Endodermal cell (in vitro differentiated cells): ENCODE results near the gene XYLT1. TPM values are rescaled to one million over a fixed set of nuclear protein-coding genes. Genes with fewer than 3 reads are reported as not detected.
A peak's percentile ranks its signal among the peaks of the same experiment; 100 is the strongest.

Experiments
- DNase-seq: peaks from one replicate; pipeline ENCODE4 v3.0.0-alpha.2; 2017
- H3K27ac ChIP-seq: 2 replicates; pipeline ENCODE4 v1.5.1; 2013; ENCODE audit warnings: mild to moderate bottlenecking, low read depth, low read length, moderate library complexity
- H3K27me3 ChIP-seq: 2 replicates; pipeline ENCODE4 v1.6.1; 2013; ENCODE audit warnings: mild to moderate bottlenecking, low read length, moderate library complexity; ENCODE audit not compliant: insufficient read depth, control insufficient read depth, poor library complexity, severe bottlenecking
- H3K36me3 ChIP-seq: 2 replicates; pipeline ENCODE4 v1.7.0; 2013; ENCODE audit warnings: mild to moderate bottlenecking, low read length, moderate library complexity; ENCODE audit not compliant: control insufficient read depth, insufficient read depth
- H3K4me1 ChIP-seq: one replicate; pipeline ENCODE4 v1.7.0; 2013; ENCODE audit warnings: low read length; ENCODE audit not compliant: control insufficient read depth, insufficient read depth
- H3K4me3 ChIP-seq: 2 replicates; pipeline ENCODE4 v1.5.1; 2013; ENCODE audit warnings: mild to moderate bottlenecking, low read length, moderate library complexity
- H3K9ac ChIP-seq: 2 replicates; pipeline ENCODE4 v1.6.1; 2013; ENCODE audit warnings: mild to moderate bottlenecking, low read length, moderate library complexity; ENCODE audit not compliant: poor library complexity, severe bottlenecking; ENCODE audit errors: extremely low read depth
- H3K9me3 ChIP-seq: 2 replicates; pipeline ENCODE4 v1.6.1; 2013; ENCODE audit warnings: mild to moderate bottlenecking, low read length, moderate library complexity; ENCODE audit not compliant: control insufficient read depth
- H3K27ac Mint-ChIP-seq: 2 replicates; pipeline ENCODE4 v1.8.0; 2020; ENCODE audit warnings: mixed read lengths
- H3K27me3 Mint-ChIP-seq: 2 replicates; pipeline ENCODE4 v1.8.0; 2021; ENCODE audit warnings: mild to moderate bottlenecking, mixed read lengths; ENCODE audit not compliant: insufficient read depth
- H3K36me3 Mint-ChIP-seq: 2 replicates; pipeline ENCODE4 v1.8.0; 2020; ENCODE audit warnings: low read depth, mixed read lengths
- H3K4me1 Mint-ChIP-seq: 2 replicates; pipeline ENCODE4 v1.8.0; 2020; ENCODE audit warnings: mixed read lengths
- H3K4me3 Mint-ChIP-seq: 2 replicates; pipeline ENCODE4 v1.8.0; 2020; ENCODE audit warnings: mild to moderate bottlenecking, moderate library complexity, mixed read lengths
- H3K9me3 Mint-ChIP-seq: 2 replicates; pipeline ENCODE4 v1.8.0; 2020; ENCODE audit warnings: mild to moderate bottlenecking, mixed read lengths
- CTCF ChIP-seq: fragments of 200-600 bp; sonication (generic); conservative IDR thresholded peaks from 2 replicates; pipeline ENCODE4 v1.5.0; 2021; ENCODE audit warnings: antibody characterized with exemption, mild to moderate bottlenecking
- WGBS, 2 experiments: methylation state at CpG; one replicate each; pipeline versions ENCODE4 v1.1.5 to v1.1.7; 2013; ENCODE audit warnings: missing lambda C conversion rate in 2 of 2, mixed read lengths in 1 of 2; ENCODE audit not compliant: insufficient coverage in 1 of 2, insufficient read length in 1 of 2; 5-methylcytosine and 5-hydroxymethylcytosine counted together
- total RNA-seq, 2 donors: library from RNA; stranded (reverse); fragmentation: NEBNext Ultra II Directional in 1 of 2; extraction: Animal tissue kit (Norgen Biotek cat#: 25700) in 1 of 2; gene quantifications; 2 replicates in 1 of 2; 3 replicates in 1 of 2; pipeline ENCODE4 v1.2.1, GENCODE V29; 2021

Gene XYLT1
- total RNA-seq, 2 donors from 2014 or later: 26.8 to 28.5 TPM

GRCh38 chr16:17432901-17433576, 37.7 kb downstream of the XYLT1 start:
- TF ChIP-seq CTCF: no peak
- DNase-seq: no peak
- 85 to 95% methylated on average over 5 to 12 of the region's 12 CpGs for WGBS, 2 experiments
- H3K27me3 ChIP-seq: peaks cover 29% of the 10 kb centered on the region
- peaks cover 6% of the 10 kb centered on the region for H3K4me1 ChIP-seq
- H3K27ac ChIP-seq: no peak overlapping the region
- H3K4me3 ChIP-seq: no peak overlapping the region
- no peak overlapping the region for H3K9ac ChIP-seq
- H3K4me3 Mint-ChIP-seq: no peak overlapping the region
- H3K36me3 Mint-ChIP-seq: peaks cover 5% of the 10 kb centered on the region
- peaks cover 15% of the 10 kb centered on the region for H3K27me3 Mint-ChIP-seq
- H3K9me3 Mint-ChIP-seq: no peaks in the 10 kb centered on the region
- no peaks in the 10 kb centered on the region for H3K9me3 ChIP-seq
- H3K36me3 ChIP-seq: no peaks in the 10 kb centered on the region
- peaks cover 47% of the 10 kb centered on the region for H3K4me1 Mint-ChIP-seq
- H3K27ac Mint-ChIP-seq: peak overlapping the region; percentile 81

GRCh38 chr16:17431968-17432625, 38.7 kb downstream of the XYLT1 start:
- 89 to 93% methylated on average over 5 to 8 of the region's 8 CpGs for WGBS, 2 experiments
- peak; percentile 64 for TF ChIP-seq CTCF
- Histone ChIP-seq H3K27me3 (peaks cover 20% of the 10 kb centered on the region), H3K9ac (no peak overlapping the region), H3K4me3 (no peak overlapping the region), H3K4me1 (peaks cover 6% of the 10 kb centered on the region), H3K36me3 (no peaks in the 10 kb centered on the region), H3K27ac (no peak overlapping the region), H3K9me3 (no peaks in the 10 kb centered on the region)
- H3K4me1 Mint-ChIP-seq: peaks cover 47% of the 10 kb centered on the region
- no peak for DNase-seq
- no peak overlapping the region for H3K4me3 Mint-ChIP-seq
- no peak overlapping the region for H3K27ac Mint-ChIP-seq
- H3K27me3 Mint-ChIP-seq: peaks cover 7% of the 10 kb centered on the region
- H3K36me3 Mint-ChIP-seq: peaks cover 5% of the 10 kb centered on the region
- no peaks in the 10 kb centered on the region for H3K9me3 Mint-ChIP-seq

DNA sequence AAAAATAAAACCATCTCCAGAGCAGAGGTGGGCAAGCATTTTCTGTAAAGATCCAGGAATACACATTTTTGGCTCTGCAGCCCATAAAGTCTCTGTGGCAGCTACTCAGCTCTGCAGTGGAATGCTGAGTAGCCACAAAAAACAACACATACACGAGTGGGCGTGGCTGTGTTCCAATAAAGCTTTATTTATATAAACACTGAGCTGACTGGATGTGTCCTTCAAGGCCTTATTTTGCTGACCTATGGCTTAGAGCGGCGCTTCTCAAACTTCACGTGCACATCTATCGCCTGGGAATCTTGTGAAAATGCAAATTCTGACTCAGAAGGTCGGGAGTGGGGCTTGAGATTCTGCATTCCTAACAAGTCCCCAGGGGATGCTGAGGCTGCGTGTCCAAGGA, 39.7 kb downstream of the XYLT1 start:
- Histone ChIP-seq H3K36me3 (no peaks in the 10 kb centered on the region), H3K4me1 (peaks cover 6% of the 10 kb centered on the region), H3K9ac (no peak overlapping the region), H3K27ac (no peak overlapping the region), H3K9me3 (no peaks in the 10 kb centered on the region), H3K4me3 (no peak overlapping the region), H3K27me3 (peaks cover 10% of the 10 kb centered on the region)
- H3K27ac Mint-ChIP-seq: peak overlapping the region; percentile 21
- H3K36me3 Mint-ChIP-seq: peaks cover 7% of the 10 kb centered on the region
- 87 to 88% methylated on average over 8 of the region's 8 CpGs for WGBS, 2 experiments
- no peak overlapping the region for H3K4me3 Mint-ChIP-seq
- no peak for TF ChIP-seq CTCF
- no peak for DNase-seq
- peaks cover 4% of the 10 kb centered on the region for H3K27me3 Mint-ChIP-seq
- peaks cover 47% of the 10 kb centered on the region for H3K4me1 Mint-ChIP-seq
- H3K9me3 Mint-ChIP-seq: no peaks in the 10 kb centered on the region
